ENCODE measurements around the gene TMEM117. TPM values are rescaled to one million over a fixed set of nuclear protein-coding genes. Genes with fewer than 3 reads are reported as not detected.
A peak's percentile ranks its signal among the peaks of the same experiment; 100 is the strongest.

The TMEM117 gene
- total RNA-seq, 1 donor from 2014 or later: not detected

DNA sequence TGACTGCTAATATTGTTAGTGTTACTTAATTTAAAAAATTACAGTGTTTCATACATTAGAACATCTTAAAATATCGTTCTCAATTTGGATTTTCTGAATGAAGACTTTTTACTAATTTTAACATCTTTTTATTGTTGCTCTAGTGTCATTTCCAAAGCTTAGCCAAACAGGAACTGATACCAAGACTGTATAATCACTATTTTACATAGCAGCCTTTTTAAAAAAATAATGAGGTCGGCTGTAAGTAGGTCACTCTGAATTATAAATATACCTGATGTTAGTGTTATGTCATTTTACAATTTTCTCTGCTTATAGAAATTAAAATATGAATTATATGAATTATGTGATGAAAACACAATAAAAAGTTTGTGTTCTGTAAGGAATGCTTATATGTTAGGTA lies 321.5 kb downstream of the TMEM117 start:
- no peak overlapping the region for H3K27ac Mint-ChIP-seq (ENCODE audit: unreplicated experiment)
- H3K9me3 Mint-ChIP-seq (ENCODE audit: unreplicated experiment): no peaks in the 10 kb centered on the region
- H3K4me1 Mint-ChIP-seq (ENCODE audit: low read depth, unreplicated experiment): peaks cover 7% of the 10 kb centered on the region
- no peak overlapping the region for H3K4me3 Mint-ChIP-seq (ENCODE audit: unreplicated experiment)
- TF ChIP-seq, protein P1, sequence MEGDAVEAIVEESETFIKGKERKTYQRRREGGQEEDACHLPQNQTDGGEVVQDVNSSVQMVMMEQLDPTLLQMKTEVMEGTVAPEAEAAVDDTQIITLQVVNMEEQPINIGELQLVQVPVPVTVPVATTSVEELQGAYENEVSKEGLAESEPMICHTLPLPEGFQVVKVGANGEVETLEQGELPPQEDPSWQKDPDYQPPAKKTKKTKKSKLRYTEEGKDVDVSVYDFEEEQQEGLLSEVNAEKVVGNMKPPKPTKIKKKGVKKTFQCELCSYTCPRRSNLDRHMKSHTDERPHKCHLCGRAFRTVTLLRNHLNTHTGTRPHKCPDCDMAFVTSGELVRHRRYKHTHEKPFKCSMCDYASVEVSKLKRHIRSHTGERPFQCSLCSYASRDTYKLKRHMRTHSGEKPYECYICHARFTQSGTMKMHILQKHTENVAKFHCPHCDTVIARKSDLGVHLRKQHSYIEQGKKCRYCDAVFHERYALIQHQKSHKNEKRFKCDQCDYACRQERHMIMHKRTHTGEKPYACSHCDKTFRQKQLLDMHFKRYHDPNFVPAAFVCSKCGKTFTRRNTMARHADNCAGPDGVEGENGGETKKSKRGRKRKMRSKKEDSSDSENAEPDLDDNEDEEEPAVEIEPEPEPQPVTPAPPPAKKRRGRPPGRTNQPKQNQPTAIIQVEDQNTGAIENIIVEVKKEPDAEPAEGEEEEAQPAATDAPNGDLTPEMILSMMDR (IDR thresholded peaks at IDR 0.05; ENCODE audit: partially characterized antibody, unreplicated experiment): no peak
- DNase-seq: no peak
- H3K27me3 Mint-ChIP-seq (ENCODE audit: unreplicated experiment): no peaks in the 10 kb centered on the region
- H3K36me3 Mint-ChIP-seq (ENCODE audit: unreplicated experiment): no peaks in the 10 kb centered on the region

DNA sequence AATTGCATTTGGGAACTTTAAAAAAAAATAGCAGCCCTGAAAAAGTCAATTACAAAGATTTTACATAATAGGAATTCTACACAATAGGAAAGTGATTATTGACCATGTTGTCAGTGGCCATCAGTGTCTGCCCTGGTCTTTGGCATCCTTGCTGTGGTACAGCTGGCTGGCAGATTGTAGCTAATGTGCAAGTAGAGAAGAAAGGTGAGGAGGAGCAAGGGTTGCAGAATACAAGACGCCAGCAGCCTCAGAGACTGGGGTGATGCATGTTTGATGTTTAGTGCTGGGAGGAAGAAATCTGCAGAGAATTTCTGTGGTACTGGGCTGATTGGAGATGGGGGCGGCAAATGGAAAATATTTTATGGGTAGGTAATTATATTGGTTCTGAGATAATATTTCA lies 322.9 kb downstream of the TMEM117 start:
- H3K4me1 Mint-ChIP-seq (ENCODE audit: low read depth, unreplicated experiment): peaks cover 7% of the 10 kb centered on the region
- H3K27me3 Mint-ChIP-seq (ENCODE audit: unreplicated experiment): no peaks in the 10 kb centered on the region
- no peak overlapping the region for H3K4me3 Mint-ChIP-seq (ENCODE audit: unreplicated experiment)
- no peaks in the 10 kb centered on the region for H3K36me3 Mint-ChIP-seq (ENCODE audit: unreplicated experiment)
- TF ChIP-seq, protein P1 (IDR thresholded peaks at IDR 0.05; ENCODE audit: partially characterized antibody, unreplicated experiment): no peak
- H3K9me3 Mint-ChIP-seq (ENCODE audit: unreplicated experiment): no peaks in the 10 kb centered on the region
- DNase-seq: no peak
- H3K27ac Mint-ChIP-seq (ENCODE audit: unreplicated experiment): peak overlapping the region; percentile 9

DNA sequence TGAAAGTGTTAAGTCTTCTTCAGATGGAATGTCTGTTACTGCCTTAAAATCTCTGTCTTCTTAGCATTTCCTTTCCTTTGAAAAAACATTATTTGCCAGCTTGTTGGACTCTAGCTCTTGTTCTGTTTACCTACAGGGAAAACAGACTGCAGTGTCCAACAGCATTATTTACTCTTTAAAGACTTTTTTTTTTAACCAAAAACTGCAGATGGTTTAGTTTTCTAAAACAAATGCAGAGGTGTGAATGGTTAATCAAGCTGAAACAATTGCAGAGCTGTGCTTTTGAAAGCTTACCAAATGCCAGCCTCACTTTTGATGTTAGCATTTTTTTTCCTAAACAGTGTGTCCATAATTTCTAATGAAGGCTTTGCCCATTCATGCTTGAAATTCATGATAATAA lies 323.3 kb downstream of the TMEM117 start:
- TF ChIP-seq, protein P1 (IDR thresholded peaks at IDR 0.05; ENCODE audit: partially characterized antibody, unreplicated experiment): no peak
- Mint-ChIP-seq H3K27me3 (ENCODE audit: unreplicated experiment) (no peaks in the 10 kb centered on the region), H3K36me3 (ENCODE audit: unreplicated experiment) (no peaks in the 10 kb centered on the region), H3K9me3 (ENCODE audit: unreplicated experiment) (no peaks in the 10 kb centered on the region), H3K4me1 (ENCODE audit: low read depth, unreplicated experiment) (peaks cover 7% of the 10 kb centered on the region), H3K4me3 (ENCODE audit: unreplicated experiment) (no peak overlapping the region), H3K27ac (ENCODE audit: unreplicated experiment) (no peak overlapping the region)
- no peak for DNase-seq

DNA sequence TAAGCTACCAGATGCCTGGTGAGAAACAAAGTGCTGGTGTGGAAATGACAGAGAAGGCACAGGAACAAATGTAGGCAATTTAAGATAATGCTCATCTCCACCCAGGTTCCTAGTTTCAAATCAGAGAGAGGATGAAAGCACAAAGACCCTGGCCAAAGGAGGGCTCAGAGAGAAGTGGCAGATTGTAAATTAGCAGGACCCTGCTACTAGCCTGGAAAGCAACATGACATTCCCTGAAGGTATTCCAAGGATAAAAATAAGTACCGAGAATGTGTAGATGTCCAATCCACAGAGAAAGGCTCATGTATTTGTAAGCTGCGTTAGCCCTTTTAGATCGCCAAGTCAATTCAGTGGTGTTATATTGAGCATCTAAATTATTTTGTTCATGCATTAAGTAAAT lies 324.0 kb downstream of the TMEM117 start:
- DNase-seq: no peak
- Mint-ChIP-seq H3K4me1 (ENCODE audit: low read depth, unreplicated experiment) (peaks cover 7% of the 10 kb centered on the region), H3K27ac (ENCODE audit: unreplicated experiment) (no peak overlapping the region), H3K36me3 (ENCODE audit: unreplicated experiment) (no peaks in the 10 kb centered on the region), H3K27me3 (ENCODE audit: unreplicated experiment) (no peaks in the 10 kb centered on the region), H3K9me3 (ENCODE audit: unreplicated experiment) (no peaks in the 10 kb centered on the region), H3K4me3 (ENCODE audit: unreplicated experiment) (no peak overlapping the region)
- TF ChIP-seq, protein P1 (IDR thresholded peaks at IDR 0.05; ENCODE audit: partially characterized antibody, unreplicated experiment): no peak

DNA sequence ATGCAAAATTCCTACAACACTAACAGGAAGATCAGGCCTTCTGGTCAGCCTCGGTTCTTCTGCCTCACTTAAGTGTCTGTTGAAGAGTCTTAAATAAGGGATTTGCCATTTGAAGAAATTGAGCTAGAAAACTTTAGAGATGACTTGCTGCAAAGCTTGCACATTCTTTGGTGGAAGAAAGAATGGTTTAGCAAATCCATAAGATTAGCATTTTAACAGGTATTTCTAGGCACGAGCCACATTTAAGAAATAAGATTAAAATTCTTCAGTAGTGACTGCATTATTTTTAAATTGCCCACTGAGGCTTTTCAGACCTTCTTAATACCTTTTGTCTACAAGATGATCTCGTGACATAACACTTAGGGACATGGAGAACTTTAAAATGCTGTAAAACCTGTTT lies 327.1 kb downstream of the TMEM117 start:
- TF ChIP-seq, protein P1 (IDR thresholded peaks at IDR 0.05; ENCODE audit: partially characterized antibody, unreplicated experiment): no peak
- Mint-ChIP-seq H3K27me3 (ENCODE audit: unreplicated experiment) (no peaks in the 10 kb centered on the region), H3K27ac (ENCODE audit: unreplicated experiment) (no peak overlapping the region), H3K4me1 (ENCODE audit: low read depth, unreplicated experiment) (peaks cover 4% of the 10 kb centered on the region), H3K9me3 (ENCODE audit: unreplicated experiment) (no peaks in the 10 kb centered on the region), H3K36me3 (ENCODE audit: unreplicated experiment) (no peaks in the 10 kb centered on the region), H3K4me3 (ENCODE audit: unreplicated experiment) (no peak overlapping the region)
- DNase-seq: no peak

Measured in glutamatergic neuron (in vitro differentiated cells).